ENCODE data around the gene PHTF2.

The PHTF2 gene

GRCh38 chr7:77904252-77904651, 105.7 kb downstream of the PHTF2 start:
- TF ChIP-seq CTCF (IDR thresholded peaks at IDR 0.05; ENCODE audit: control insufficient read depth, insufficient read depth, low read depth, low read length, missing control alignments) = no peak
- DNase-seq (ENCODE audit: low read depth) = no peak
- H3K4me3 ChIP-seq (ENCODE audit: control insufficient read depth, low read depth, low read length) = no peak overlapping the region

GRCh38 chr7:77907281-77907680, 108.7 kb downstream of the PHTF2 start:
- no peak for TF ChIP-seq CTCF (IDR thresholded peaks at IDR 0.05; ENCODE audit: control insufficient read depth, insufficient read depth, low read depth, low read length, missing control alignments)
- no peak for DNase-seq (ENCODE audit: low read depth)
- no peak overlapping the region for H3K4me3 ChIP-seq (ENCODE audit: control insufficient read depth, low read depth, low read length)

GRCh38 chr7:77908664-77909063, 110.1 kb downstream of the PHTF2 start:
- DNase-seq (ENCODE audit: low read depth) = no peak
- H3K4me3 ChIP-seq (ENCODE audit: control insufficient read depth, low read depth, low read length) = no peak overlapping the region
- TF ChIP-seq CTCF (IDR thresholded peaks at IDR 0.05; ENCODE audit: control insufficient read depth, insufficient read depth, low read depth, low read length, missing control alignments) = no peak

GRCh38 chr7:77910124-77910523, 111.6 kb downstream of the PHTF2 start:
- DNase-seq (ENCODE audit: low read depth) = no peak
- TF ChIP-seq CTCF (IDR thresholded peaks at IDR 0.05; ENCODE audit: control insufficient read depth, insufficient read depth, low read depth, low read length, missing control alignments) = no peak
- no peak overlapping the region for H3K4me3 ChIP-seq (ENCODE audit: control insufficient read depth, low read depth, low read length)

- H3K4me3 ChIP-seq (ENCODE audit: control insufficient read depth, low read depth, low read length) = no peak overlapping the region
- no peak for TF ChIP-seq CTCF (IDR thresholded peaks at IDR 0.05; ENCODE audit: control insufficient read depth, insufficient read depth, low read depth, low read length, missing control alignments)
- no peak for DNase-seq (ENCODE audit: low read depth)
Measured at GRCh38 chr7:77912293-77912692, 113.7 kb downstream of the PHTF2 start.

GRCh38 chr7:77913977-77914607, 115.5 kb downstream of the PHTF2 start:
- DNase-seq (ENCODE audit: low read depth) = no peak
- no peak for TF ChIP-seq CTCF (IDR thresholded peaks at IDR 0.05; ENCODE audit: control insufficient read depth, insufficient read depth, low read depth, low read length, missing control alignments)
- no peak overlapping the region for H3K4me3 ChIP-seq (ENCODE audit: control insufficient read depth, low read depth, low read length)
